K562 (cell line): Measurements from ENCODE around the gene IGF2R.

ENCODE experiments used
- CSDE1 ChIP-seq, 2 experiments: fragments of 450-650 bp; IDR thresholded peaks; 2 replicates each; pipeline ENCODE4 v1.6.1; 2016; ENCODE audit warnings: mild to moderate bottlenecking in 1 of 2
- EZH2 ChIP-seq: IDR thresholded peaks from 2 replicates; pipeline ENCODE4 v1.6.1; 2012; ENCODE audit warnings: low read depth, mild to moderate bottlenecking, inconsistent platforms, low read length, borderline replicate concordance
- FOXK2 ChIP-seq, 2 experiments: fragments of 450-650 bp; IDR thresholded peaks in 1 of 2; conservative IDR thresholded peaks in 1 of 2; 2 replicates each; pipeline ENCODE4 v1.6.1; 2016; ENCODE audit warnings: low read depth in 2 of 2, mild to moderate bottlenecking in 1 of 2
- HDAC6 ChIP-seq: IDR thresholded peaks from 2 replicates; pipeline ENCODE4 v1.6.1; 2012; ENCODE audit warnings: low read depth, mild to moderate bottlenecking, control low read depth, inconsistent platforms, low read length, moderate library complexity
- NRF1 ChIP-seq, 2 experiments: fragments of 450-650 bp; IDR thresholded peaks in 1 of 2; conservative IDR thresholded peaks in 1 of 2; 2 replicates each; pipeline ENCODE4 v1.6.1; 2014; ENCODE audit warnings: mild to moderate bottlenecking in 2 of 2
- PTBP1 ChIP-seq: fragments of 200-400 bp; formaldehyde crosslinking; IDR thresholded peaks from 2 replicates; pipeline ENCODE4 v1.6.1; 2017; ENCODE audit warnings: low read depth, low read length
- RBM25 ChIP-seq: fragments of 200-400 bp; formaldehyde crosslinking; IDR thresholded peaks from 2 replicates; pipeline ENCODE4 v1.6.1; 2018; ENCODE audit warnings: low read length, low read depth, moderate library complexity; ENCODE audit not compliant: severe bottlenecking
- SMC3 ChIP-seq: conservative IDR thresholded peaks from 2 replicates; pipeline ENCODE4 v1.6.1; 2011; ENCODE audit warnings: low read depth, low read length, improper control_type of control experiment; ENCODE audit not compliant: insufficient read depth
- TBP ChIP-seq: optimal IDR thresholded peaks from 2 replicates; pipeline ENCODE3; 2011; ENCODE audit warnings: low read depth, low read length, improper control_type of control experiment
- U2AF2 ChIP-seq: fragments of 200-400 bp; formaldehyde crosslinking; optimal IDR thresholded peaks from 2 replicates; pipeline ENCODE3; 2017; ENCODE audit warnings: low read depth, mild to moderate bottlenecking, low read length
- ZFP30 ChIP-seq: fragments of 250-450 bp; sonication (Bioruptor Pico); IDR thresholded peaks from 2 replicates; pipeline ENCODE4 v1.8.0; 2022; ENCODE audit warnings: moderate library complexity, mild to moderate bottlenecking, inconsistent platforms, borderline replicate concordance
- ZFX ChIP-seq: sonication (generic); formaldehyde crosslinking; IDR thresholded peaks from 2 replicates; pipeline ENCODE4 v1.8.0; 2022; ENCODE audit warnings: mild to moderate bottlenecking, missing genetic modification reagents, moderate library complexity
- ZNF274 ChIP-seq: IDR thresholded peaks from 2 replicates; pipeline ENCODE4 v1.6.1; 2011; ENCODE audit warnings: low read depth, mild to moderate bottlenecking, low read length, moderate library complexity, borderline replicate concordance
- TF ChIP-seq, protein P1 (sequence below), 3 experiments: IDR thresholded peaks in 2 of 3; conservative IDR thresholded peaks in 1 of 3; 2 replicates each; pipeline ENCODE4 v1.5.1; 2011 to 2012; ENCODE audit warnings: low read length in 3 of 3, mild to moderate bottlenecking in 3 of 3, control low read depth in 2 of 3, improper control_type of control experiment in 1 of 3, inconsistent platforms in 1 of 3, low read depth in 1 of 3, mixed read lengths in 1 of 3, moderate library complexity in 1 of 3; ENCODE audit not compliant: insufficient read depth in 2 of 3

DNA sequence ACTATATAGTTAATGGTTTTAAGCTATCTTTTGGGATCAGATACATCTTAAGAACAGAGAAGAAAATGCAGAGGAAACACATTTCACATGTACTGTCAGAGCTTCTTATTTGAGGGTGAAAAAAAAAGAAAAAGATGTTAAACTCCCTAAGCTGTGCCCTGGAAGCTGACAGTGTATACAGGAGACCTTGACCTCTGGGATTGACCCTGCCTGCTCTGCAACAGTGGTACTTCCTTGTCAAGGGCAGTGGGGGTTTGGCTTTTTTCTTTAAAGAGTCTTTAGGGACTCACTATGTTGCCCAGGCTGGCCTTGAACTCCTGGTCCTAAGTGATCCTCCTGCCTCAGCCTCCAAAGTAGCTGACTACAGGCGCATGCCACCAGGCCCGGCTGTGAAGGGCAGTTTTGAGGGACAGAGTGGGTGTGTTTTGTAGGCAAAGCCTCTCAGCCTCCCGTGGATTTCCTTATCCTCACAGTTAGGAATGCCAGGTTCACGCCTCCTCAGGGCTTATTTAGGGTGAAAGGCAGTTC lies 92.1 kb downstream of the IGF2R start:
- TF ChIP-seq CSDE1 (IDR thresholded peaks at IDR 0.05): no peak
- TF ChIP-seq, protein P1, sequence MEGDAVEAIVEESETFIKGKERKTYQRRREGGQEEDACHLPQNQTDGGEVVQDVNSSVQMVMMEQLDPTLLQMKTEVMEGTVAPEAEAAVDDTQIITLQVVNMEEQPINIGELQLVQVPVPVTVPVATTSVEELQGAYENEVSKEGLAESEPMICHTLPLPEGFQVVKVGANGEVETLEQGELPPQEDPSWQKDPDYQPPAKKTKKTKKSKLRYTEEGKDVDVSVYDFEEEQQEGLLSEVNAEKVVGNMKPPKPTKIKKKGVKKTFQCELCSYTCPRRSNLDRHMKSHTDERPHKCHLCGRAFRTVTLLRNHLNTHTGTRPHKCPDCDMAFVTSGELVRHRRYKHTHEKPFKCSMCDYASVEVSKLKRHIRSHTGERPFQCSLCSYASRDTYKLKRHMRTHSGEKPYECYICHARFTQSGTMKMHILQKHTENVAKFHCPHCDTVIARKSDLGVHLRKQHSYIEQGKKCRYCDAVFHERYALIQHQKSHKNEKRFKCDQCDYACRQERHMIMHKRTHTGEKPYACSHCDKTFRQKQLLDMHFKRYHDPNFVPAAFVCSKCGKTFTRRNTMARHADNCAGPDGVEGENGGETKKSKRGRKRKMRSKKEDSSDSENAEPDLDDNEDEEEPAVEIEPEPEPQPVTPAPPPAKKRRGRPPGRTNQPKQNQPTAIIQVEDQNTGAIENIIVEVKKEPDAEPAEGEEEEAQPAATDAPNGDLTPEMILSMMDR (IDR thresholded peaks at IDR 0.05 in 2 of 3, conservative IDR thresholded peaks at IDR 0.05 in 1 of 3; ENCODE audit: insufficient read depth in 2 of 3, low read depth in 1 of 3, low read length in 3 of 3): no peak
- no peak for TF ChIP-seq U2AF2
- TF ChIP-seq ZFP30 (CRISPR knock-in tag): no peak
- no peak for TF ChIP-seq RBM25
- no peak for TF ChIP-seq HDAC6
- no peak for TF ChIP-seq SMC3
- no peak for TF ChIP-seq EZH2
- TF ChIP-seq ZNF274: no peak
- TF ChIP-seq PTBP1: no peak
- TF ChIP-seq FOXK2 (conservative IDR thresholded peaks at IDR 0.05 in 1 of 2, IDR thresholded peaks at IDR 0.05 in 1 of 2; ENCODE audit: low read depth in 2 of 2): no peak
- no peak for TF ChIP-seq ZFX (CRISPR knock-in tag)
- no peak for TF ChIP-seq NRF1 (conservative IDR thresholded peaks at IDR 0.05 in 1 of 2, IDR thresholded peaks at IDR 0.05 in 1 of 2)
- TF ChIP-seq TBP: no peak
